Activated naive CD4-positive, alpha-beta T cell treated with anti-CD3 and anti-CD28 coated beads, Interleukin-2, amount 50 U/mL, for 16 hours (primary cell): Measurements from ENCODE around the gene COX20.
"Not testable (repeated sequence)": the region's sequence is repeated elsewhere in the genome, so short reads cannot be mapped to it uniquely, and the experiment has no call there.

Source experiments
- DNase-seq: peaks from one replicate; pipeline ENCODE4 v3.0.0-alpha.2; 2020

The COX20 gene

GRCh38 chr1:244835276-244836134 lies at the start of gene COX20:
Gene COX20, plus strand, starts transcription at chr1:244835658. Its CDS starts 57 bp downstream, at chr1:244835715.
- DNase-seq, result peak; percentile 91

- no peak for DNase-seq
These were observed 46.8 kb upstream of the COX20 start for GRCh38 chr1:244788493-244789275.

- no peak for DNase-seq
These were observed 46.2 kb upstream of the COX20 start for GRCh38 chr1:244789276-244789580.

- no peak for DNase-seq
These were observed 45.7 kb upstream of the COX20 start for GRCh38 chr1:244789731-244790130.

GRCh38 chr1:244791061-244791460 lies 44.4 kb upstream of the COX20 start:
- DNase-seq, result no peak

DNA sequence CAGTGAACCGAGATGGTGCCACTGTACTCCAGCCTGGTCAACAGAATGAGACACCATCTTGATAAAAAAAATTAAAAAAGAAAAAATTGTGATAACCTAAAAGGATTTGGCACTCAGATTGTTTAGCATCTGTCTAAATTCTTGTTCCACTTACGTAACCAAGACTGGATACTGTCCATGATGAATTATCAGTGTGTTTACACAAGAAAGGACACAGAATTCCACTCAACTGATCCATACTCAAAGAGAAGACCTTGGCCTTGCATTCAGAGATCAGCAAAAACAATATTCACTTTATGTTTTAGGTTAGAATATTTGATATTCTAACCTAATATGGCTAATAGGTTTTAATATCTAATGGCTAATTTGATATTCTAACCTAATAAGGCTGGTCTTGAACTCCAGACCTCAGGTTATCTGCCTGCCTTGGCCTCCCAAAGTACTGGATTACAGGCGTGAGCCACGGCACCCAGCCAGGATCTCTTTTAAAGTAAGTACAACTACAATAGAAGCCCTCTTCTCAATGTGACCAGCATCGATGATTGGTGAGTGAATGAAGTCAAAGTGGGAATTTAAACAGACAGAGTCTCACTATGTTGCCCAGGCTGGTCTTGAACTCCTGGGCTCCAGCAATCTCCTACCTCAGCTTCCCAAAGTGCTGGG lies 43.1 kb upstream of the COX20 start:
- DNase-seq, result no peak

GRCh38 chr1:244794071-244794470 lies 41.4 kb upstream of the COX20 start:
- no peak for DNase-seq

DNA sequence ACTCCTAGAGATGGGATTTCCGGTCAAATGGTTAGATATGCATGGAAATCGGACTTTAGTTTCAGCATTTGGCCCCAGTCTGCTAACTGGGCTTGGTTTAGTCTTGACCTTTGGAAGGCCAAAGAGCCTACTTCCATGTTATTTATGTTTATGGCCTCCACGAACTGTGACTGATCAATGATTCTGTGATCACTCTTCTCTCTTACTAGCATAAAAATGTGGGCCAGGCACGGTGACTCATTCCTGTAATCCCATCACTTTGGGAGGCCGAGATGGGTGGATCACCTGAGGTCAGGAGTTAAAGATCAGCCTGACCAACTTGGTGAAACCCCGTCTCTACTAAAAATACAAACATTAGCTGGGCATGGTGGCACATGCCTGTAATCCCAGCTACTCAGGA lies 40.9 kb upstream of the COX20 start:
- DNase-seq, result not testable (repeated sequence)

DNA sequence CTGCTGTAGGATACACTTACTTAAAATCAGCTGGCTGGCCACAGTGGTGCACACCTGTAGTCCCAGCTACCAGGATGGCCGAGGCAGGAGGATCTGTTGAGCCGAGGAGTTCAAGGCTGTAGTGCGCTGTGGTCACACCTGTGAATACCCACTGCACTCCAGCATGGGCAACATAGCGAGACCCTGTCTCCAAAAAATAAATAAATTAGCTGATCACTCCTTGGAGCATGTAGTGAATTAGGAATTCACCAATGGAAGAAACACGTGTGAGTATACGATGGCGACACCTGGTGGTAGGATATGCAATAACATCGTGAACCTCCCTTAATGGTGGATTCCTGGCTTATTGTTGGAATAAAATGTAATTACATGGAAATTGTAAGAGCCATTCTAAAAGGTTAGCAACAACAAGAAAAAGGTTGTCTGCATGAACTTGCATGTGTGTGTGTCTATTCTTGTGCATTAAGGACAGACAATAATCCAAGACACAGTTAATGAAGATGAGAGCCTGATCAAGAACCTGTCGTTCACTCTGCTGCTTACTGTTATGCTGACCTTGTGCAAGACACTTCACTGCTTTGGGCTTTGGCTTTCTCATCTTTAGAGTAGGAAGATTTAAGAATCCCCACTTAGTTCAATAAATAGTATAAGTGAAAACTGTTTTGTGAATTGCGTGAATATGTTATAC lies 38.6 kb upstream of the COX20 start:
- DNase-seq, result peak; percentile 44

DNA sequence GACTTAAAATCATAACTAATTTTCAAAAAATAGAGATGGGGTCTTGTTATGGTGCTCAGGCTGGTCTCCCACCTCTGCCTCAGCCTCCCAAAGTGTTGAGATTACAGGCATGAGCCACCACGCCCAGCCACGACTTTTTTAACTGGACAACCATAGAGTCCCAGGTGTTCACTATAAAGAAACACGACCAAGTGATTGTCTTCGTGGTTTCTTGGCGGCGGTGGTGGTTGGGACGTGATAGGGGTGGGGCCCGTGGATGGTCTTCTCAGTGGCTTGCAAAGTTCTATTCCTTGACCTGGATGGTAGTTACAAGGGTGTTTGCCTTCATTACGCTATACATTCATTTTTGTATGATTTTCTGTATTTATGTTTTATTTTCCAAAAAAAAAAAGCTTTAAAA lies 34.6 kb upstream of the COX20 start:
- DNase-seq, result no peak

- peak; percentile 55 for DNase-seq
These were observed 34.2 kb upstream of the COX20 start for GRCh38 chr1:244801246-244801645.

DNA sequence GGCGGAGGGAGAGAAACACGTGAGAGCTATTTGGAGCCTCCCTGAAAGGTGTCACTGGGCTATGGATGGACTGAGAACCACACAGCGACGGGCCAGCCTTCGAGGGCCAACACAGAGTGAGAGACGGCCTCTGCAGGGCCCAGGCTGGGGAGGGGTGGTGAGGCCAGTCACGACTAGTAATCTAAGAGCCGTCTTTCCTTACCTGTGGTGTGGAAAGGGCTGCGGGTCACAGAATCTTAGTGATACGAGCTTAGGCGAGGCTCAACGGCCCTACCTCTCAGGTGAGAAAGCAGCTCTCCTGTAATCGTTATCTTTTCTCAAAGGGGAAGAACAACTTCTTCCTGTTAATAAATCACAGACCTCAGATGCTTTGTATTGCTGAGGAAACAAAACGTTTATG lies 33.4 kb upstream of the COX20 start:
- DNase-seq, result no peak

- DNase-seq, result no peak
These were observed 32.8 kb upstream of the COX20 start for GRCh38 chr1:244802556-244803239.

DNA sequence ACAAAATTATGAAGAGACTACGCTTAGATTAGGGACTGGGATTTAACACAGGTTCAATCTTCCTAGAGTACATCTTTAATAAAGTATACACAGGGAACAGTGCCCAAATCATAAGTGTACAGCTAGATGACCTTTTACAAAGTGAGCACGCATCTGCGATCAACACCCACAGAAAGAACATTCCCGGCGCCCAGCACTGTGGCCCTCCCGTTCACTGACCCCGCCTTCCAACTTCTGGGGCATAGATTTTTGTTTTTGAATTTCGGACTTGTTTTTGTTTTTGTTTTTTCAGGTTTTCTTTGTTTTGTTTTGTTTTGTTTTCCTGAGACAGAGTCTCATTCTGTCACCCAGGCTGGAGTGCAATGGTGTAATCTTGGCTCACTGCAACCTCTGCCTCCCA lies 30.6 kb upstream of the COX20 start:
- no peak for DNase-seq

DNA sequence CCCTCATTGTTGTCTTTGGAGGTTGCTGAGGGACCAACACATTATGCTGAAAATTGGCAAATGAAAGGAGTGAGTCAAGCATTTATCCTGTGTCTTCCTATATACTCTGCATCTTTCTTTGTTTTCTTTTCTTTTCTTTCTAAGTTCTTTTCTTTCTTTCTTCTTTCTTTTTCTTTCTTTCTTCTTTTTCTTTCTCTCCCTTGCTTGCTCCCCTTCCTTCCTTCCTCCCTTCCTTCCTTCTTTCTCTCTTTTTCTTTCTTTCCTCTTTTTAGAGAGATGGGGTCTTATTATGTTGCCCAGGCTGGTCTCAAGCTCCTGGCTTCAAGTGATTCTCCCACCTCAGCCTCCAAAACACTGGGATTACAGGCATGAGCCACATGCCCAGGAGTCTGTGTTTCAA lies 28.3 kb upstream of the COX20 start:
- no peak for DNase-seq

DNA sequence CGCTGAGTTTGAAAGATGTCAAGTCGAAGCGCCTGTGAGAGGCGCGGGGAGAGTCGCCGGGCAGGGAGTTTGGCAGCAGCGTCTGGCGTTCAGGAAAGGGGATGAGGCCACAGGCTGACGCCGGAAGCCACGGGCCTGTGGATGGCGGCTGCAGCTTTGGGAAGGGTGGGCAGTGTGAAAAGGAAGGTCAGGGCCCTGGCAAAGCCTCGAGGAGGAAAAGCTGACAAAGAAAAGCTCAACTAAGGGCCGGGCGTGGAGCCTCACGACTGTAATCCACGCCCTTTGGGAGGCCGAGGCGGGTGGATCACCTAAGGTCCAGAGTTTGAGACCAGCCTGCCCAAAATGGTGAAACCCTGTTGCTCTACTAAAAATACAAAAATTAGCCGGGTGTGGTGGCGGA lies 25.2 kb upstream of the COX20 start:
- no peak for DNase-seq

- no peak for DNase-seq
These were observed 22.1 kb upstream of the COX20 start for GRCh38 chr1:244813327-244813726.

GRCh38 chr1:244815600-244816099 lies 19.8 kb upstream of the COX20 start:
- DNase-seq, result no peak

- no peak for DNase-seq
These were observed 18.0 kb upstream of the COX20 start for GRCh38 chr1:244817415-244817894.

- DNase-seq, result no peak
These were observed 15.3 kb upstream of the COX20 start for GRCh38 chr1:244820131-244820530.

GRCh38 chr1:244821134-244821533 lies 14.3 kb upstream of the COX20 start:
- no peak for DNase-seq

DNA sequence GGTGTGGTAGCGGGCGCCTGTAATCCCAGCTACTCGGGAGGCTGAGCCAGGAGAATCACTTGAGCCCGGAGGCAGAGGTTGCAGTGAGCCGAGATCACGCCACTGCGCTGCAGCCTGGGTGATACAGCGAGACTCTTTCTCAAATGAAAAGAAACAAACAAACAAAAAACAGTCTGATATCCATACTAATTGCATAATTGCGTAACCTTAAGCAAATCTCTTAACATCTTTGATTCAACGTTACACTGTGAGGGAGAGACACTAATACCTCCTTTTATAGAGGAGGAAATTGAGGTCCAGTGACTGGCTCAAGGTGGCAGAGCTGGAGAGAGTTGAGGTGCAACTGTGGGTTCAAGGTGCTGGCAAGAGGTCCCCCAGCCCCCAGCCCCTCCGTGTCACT lies 12.6 kb upstream of the COX20 start:
- no peak for DNase-seq
